DMS 273 treated with DMSO at 0.1 percent for 48 hours (cell line): ENCODE measurements around the gene FIBCD1.

ENCODE experiments used
- DNase-seq: peaks from one replicate; lab custom pipeline; 2025; lab: John Stamatoyannopoulos, UW

The FIBCD1 gene

DNA sequence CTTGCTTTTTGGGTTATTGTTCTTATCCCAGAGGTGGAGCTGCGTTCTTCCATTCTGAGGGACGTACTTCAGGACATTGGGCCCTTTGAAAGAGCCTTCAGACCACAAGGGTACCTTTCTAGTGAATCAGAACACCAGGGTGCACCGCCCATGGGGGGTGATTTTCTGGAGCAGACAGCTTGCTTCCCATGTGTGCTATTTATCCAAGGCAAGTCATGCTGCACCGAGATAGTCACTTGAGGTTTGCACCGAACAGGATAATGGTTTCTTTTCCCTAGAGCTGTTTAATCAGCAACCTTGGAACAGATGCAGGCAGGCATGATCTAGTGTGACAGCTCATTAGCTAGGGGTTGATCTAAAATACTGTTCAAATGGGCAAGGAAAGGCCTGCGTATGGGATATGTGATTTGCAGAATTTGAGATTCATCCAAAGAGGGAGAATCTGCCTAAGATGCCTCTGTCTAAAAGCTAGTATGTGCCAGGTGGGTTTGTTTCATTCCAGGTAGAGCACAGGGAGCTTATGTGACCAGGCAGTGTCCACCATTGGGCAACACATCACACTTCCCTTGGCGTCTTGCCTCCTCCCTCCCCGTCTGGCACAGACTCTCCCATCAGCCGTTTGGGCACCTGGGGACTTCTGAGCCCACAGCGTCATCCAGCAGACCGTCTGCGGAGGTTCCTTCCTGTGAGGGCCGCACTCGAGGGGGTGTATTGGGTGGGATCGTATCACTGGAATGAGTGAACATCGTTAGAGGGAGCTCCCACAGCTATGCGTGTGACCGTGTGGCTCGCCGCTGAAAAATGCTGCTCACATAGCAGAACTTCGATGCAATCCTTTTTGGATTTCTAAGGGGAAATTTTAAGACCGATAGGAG, 80.9 kb downstream of the FIBCD1 start:
- no peak for DNase-seq

DNA sequence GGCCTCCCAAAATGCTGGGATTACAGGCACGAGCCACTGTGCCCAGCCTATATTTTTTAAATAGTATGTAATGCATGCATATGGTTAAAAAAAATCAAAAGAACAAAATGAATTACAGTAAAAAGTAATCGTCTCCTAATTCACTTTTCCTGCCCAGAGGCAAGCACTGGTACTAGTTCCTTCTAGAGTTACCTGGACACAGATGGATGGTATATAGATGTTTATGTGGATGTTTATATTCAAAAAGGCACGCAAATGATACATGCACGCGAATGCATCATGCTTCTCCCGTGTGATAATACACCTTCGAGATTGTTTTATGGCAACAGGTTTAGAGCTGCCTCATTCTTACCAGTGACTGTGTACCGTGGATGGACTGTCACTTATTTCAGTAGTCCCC, 82.6 kb downstream of the FIBCD1 start:
- no peak for DNase-seq

DNA sequence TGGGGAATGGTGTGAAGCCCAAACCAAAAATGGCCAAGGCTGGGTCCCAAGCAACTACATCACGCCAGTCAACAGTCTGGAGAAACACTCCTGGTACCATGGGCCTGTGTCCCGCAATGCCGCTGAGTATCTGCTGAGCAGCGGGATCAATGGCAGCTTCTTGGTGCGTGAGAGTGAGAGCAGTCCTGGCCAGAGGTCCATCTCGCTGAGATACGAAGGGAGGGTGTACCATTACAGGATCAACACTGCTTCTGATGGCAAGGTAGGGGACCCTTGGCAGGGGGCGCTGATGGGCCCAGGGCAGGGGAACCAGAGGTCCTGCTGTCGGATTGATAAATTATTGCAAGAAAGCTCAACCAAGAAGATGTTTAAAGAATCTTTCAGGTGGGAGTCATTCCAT, 84.2 kb downstream of the FIBCD1 start:
- no peak for DNase-seq

DNA sequence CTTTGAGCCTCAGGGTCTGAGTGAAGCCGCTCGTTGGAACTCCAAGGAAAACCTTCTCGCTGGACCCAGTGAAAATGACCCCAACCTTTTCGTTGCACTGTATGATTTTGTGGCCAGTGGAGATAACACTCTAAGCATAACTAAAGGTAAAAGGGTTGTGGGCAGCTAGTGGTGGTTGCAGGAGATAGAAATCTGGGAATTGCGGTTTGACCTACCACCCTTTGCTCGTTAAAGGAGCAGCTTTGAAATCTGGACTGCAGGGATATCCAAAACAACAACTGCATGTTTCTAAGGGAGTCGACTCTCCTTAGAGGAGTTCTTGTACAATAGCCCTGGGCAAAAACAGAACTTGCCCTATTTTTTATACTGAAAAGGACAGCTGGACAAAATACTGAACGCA, 85.0 kb downstream of the FIBCD1 start:
- no peak for DNase-seq

DNA sequence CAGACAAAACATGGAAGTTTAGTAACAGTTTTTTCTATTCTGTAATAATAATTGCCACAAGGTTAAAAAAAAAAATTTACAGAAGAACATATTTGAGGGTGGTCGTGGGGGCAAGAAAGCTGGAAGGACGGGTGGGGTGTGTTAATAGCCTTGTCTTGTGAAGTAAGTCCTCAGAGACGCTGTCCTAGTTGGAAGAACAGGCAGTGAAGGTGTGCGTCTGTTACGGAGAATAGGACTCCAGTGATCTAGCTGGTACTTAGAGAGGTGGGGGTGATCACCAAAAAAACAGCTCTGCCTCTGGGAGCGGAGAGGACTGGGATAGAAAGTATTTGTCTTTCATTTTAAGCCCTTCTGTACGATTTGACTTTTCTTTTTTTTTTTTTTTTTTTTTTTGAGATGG, 86.2 kb downstream of the FIBCD1 start:
- no peak for DNase-seq
